ENCODE measurements around the gene P2RX1. TPM values are rescaled to one million over a fixed set of nuclear protein-coding genes. Genes with fewer than 3 reads are reported as not detected.

Gene P2RX1
- total and polyA plus RNA-seq, 12 donors: 0.42 to 8.6 (median 1.1) TPM

- WGBS, 4 donors: 86 to 95% (median 90%) methylated on average over 7 to 17 of the region's 17 CpGs
- Histone ChIP-seq H3K27ac (no peak overlapping the region), H3K9me3 (replicated peaks in 1 of 3) (no peaks in the 10 kb centered on the region), H3K36me3 (replicated peaks in 1 of 2) (no peaks in the 10 kb centered on the region), H3K27me3 (no peaks in the 10 kb centered on the region), H3K4me1 (replicated peaks in 1 of 2) (no peaks in the 10 kb centered on the region), H3K4me3 (no peak overlapping the region)
- no peak for DNase-seq
- TF ChIP-seq POLR2A (IDR thresholded peaks at IDR 0.05): no peak
- TF ChIP-seq CTCF (IDR thresholded peaks at IDR 0.05): no peak
- intact Hi-C loops (cut with DNase I): no loop called here
Observed at GRCh38 chr17:3925684-3926485, 9.6 kb upstream of the P2RX1 start.

- H3K27ac ChIP-seq: no peak overlapping the region
- H3K36me3 ChIP-seq (replicated peaks in 1 of 2): no peaks in the 10 kb centered on the region
- no peak for DNase-seq
- intact Hi-C loops (cut with DNase I): no loop called here
- WGBS, 4 donors: 77 to 82% (median 81%) methylated on average over 18 to 40 of the region's 40 CpGs
- H3K9me3 ChIP-seq (replicated peaks in 1 of 3): no peaks in the 10 kb centered on the region
- H3K4me1 ChIP-seq (replicated peaks in 1 of 2): no peaks in the 10 kb centered on the region
- H3K4me3 ChIP-seq: no peak overlapping the region
- no peaks in the 10 kb centered on the region for H3K27me3 ChIP-seq
- TF ChIP-seq POLR2A (IDR thresholded peaks at IDR 0.05): no peak
- TF ChIP-seq CTCF (IDR thresholded peaks at IDR 0.05): no peak
Observed at GRCh38 chr17:3924512-3925350, 8.5 kb upstream of the P2RX1 start.

- TF ChIP-seq CTCF (IDR thresholded peaks at IDR 0.05): no peak
- no peak for TF ChIP-seq POLR2A (IDR thresholded peaks at IDR 0.05)
- DNase-seq: no peak
Observed at GRCh38 chr17:3923466-3924190, 7.4 kb upstream of the P2RX1 start.

GRCh38 chr17:3922765-3923164 is 6.5 kb upstream of the P2RX1 start:
- WGBS, 4 donors: 83 to 95% (median 92%) methylated on average over 7 of the region's 7 CpGs
- H3K36me3 ChIP-seq (replicated peaks in 1 of 2): no peaks in the 10 kb centered on the region
- H3K27me3 ChIP-seq: no peaks in the 10 kb centered on the region
- DNase-seq: no peak
- no peak overlapping the region for H3K27ac ChIP-seq
- no peaks in the 10 kb centered on the region for H3K9me3 ChIP-seq (replicated peaks in 1 of 3)
- no peak overlapping the region for H3K4me3 ChIP-seq
- H3K4me1 ChIP-seq (replicated peaks in 1 of 2): peaks cover 0 to 1% of the 10 kb centered on the region in 2 donors
- intact Hi-C loops (cut with DNase I): no loop called here
- TF ChIP-seq POLR2A (IDR thresholded peaks at IDR 0.05): no peak
- no peak for TF ChIP-seq CTCF (IDR thresholded peaks at IDR 0.05)

More at GRCh38 chr17:3923466-3924190, 7.4 kb upstream of the P2RX1 start:
- no peaks in the 10 kb centered on the region for H3K27me3 ChIP-seq
- H3K4me1 ChIP-seq (replicated peaks in 1 of 2): no peaks in the 10 kb centered on the region
- no peaks in the 10 kb centered on the region for H3K9me3 ChIP-seq (replicated peaks in 1 of 3)
- no peak overlapping the region for H3K4me3 ChIP-seq
- intact Hi-C loops (cut with DNase I): no loop called here
- no peak overlapping the region for H3K27ac ChIP-seq
- WGBS, 4 donors: 87 to 88% (median 88%) methylated on average over 17 to 18 of the region's 18 CpGs
- H3K36me3 ChIP-seq (replicated peaks in 1 of 2): no peaks in the 10 kb centered on the region
